ENCODE measurements around the gene AHRR.
A peak's percentile ranks its signal among the peaks of the same experiment; 100 is the strongest.
"Not testable (repeated sequence)": the region's sequence is repeated elsewhere in the genome, so short reads cannot be mapped to it uniquely, and the experiment has no call there.

Gene AHRR

DNA sequence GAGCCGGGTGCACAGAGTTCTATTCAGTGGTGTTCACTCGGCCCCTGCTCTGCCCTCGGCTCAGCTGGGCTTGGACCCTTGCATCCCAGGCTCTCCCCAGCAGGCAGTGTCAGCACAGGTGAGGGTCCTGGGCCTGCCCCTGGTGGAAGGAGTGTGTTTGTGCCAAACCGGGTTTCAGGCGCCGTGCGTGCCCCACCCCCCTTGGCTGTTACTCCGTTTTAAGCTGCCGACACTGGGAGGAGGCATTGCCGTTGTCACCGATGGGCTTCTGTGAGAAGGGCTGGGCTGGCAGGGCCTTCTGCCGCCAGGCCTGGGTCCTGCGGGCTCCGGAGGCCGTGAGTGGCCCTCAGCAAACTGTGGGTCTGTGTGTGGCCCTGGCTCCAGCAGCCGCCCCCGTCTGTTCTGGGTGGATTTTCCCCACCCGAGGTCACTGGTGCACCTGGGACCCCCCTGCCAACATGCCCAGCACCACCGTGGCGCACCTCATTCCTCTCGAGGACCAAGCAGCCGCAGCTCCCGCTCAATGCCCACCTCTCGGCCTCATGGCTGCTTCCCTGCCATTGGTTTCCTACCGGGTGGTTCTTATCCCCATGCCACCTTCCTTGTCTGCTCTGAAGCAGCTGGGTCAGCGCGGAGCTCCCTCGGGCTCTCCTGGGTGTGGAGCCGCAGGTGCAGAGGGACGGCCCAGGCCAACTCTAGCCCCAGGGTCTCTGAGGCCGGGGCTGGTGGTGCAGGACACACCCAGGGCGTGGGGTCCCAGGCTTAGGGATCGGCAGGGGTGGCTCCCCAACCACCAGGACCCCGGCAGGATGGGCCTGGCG is 77.2 kb downstream of the AHRR start:
- peak; percentile 16 to 37 for DNase-seq

DNA sequence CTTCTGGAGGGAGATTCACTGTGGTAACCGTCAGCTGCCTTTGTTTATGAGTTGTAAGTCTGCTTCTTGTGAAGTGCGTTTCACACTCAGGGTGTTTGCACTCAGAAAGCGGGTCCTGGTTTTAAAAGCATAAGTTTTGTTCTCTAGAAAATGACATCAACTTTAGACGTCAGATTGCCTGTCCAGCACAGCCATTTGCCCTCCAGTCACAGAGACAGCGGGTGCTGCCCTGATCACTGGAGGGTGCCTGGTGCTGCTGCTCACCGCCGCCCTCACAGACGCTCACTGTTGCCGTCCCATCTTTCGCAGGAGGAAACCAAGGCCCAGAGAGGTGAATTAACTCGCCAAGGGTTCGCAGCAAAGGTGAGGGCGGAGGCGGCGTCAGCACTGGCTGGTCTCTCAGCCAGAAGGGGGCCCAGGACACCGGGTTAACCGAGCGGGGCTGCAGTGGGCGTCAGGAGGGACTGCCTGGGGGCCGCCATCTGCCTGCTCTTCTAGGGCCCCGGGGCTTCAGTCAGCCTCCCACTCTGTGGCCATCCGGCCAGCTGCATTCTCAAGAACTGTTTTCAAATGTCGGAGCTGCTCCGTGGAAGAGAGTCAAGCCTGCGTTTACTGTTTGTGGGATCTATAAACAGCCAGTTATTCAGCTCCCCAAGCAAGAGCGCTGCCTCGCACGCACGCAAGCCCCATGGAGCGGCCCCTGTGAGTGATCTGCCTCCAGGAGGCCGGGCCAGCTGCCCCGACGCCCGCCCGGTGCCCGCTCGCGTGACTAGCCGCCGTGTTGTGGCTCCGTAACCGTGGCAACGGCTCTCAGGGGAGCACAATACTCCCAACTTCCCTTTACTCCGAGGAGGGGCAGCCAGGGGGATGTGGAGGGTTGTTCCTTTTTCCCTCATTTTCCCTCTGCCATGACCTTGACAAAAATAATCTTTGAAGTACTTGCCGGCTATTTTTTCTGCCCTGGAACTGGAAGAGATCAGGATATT is 78.1 kb downstream of the AHRR start:
- peak; percentile 64 to 75 for DNase-seq

DNA sequence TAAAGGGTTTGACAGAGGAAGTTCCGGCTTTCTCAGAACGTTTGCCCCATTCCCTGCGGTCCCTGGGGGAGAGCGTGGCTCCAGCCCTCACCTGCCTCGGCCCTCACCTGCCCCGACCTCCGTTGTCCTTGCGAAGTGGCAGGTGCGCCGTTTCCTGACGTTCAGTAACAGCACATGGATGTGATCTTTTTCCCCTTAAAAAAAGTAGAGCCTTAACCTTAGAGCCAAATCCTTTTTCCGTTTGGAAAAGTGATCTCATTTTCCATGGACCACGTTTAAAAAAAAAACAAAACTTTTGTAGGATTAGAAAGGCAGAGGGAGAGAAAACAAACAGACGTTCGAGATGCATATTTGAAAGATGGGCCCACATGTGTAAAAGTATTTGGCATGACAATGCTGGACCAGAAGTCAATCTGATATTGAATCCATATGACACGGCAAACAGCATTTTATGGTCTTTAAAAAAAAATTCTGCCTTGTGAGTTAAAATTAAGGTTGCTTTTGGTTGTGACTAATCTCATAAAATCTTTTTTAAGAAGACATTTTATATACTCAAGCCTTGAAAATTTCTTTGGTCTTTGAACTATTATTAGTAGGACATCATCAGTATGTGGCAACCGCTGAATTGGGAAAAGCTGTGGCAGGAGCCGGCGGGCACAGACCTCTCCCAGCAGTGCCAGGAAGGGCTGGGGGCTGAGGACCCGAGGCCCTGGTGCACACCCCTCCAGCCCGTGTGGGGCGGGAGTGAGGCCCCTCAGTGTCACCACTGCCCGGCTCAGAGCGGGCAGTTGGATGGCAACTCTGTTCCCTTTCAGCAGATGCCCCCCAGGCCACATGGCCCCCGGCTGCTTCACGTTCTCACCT is 79.0 kb downstream of the AHRR start:
- peak in 1 of 2 donors; percentile 12 for DNase-seq

DNA sequence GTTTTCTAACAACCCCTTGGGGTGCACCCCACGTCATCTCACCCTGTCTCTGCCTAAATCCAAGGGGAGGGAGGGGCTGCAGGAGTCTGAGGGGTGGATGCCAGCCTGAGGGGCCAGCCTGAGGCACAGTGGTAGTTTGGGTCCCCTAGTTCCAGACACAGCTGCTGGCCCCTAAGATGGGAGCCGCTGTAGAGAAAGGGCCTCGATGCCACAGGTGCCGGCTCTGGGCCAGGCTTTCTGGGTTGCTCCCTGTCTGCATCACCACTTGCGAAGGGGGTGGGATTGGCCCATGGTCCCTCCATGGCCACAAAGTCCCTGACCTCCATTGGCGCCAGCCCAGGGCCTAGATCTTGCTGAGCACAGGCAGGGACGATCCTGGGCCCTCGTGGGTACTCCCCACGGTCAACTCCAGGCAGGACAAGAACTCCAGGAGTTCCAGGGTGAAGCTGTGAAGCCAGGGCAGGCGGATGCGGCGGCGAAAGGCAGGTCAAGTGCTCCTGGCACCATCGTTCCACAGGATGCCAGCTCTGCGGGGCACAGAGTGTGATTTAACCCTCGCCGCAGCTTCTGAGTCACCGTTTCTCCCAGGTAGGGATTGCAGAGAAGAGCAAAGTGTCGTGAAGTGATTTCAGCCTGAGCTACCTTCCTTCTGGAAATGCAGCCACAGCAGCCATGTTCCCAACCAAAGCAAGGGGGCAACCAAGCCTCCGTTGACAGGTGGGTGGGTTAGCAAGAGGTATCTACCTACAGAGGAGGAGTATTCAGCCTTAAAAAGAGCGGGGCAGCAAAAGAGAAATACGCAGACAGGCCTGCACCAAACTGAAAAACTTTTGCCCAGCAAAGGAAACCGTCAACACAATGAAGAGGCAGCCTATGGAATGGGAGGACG is 79.9 kb downstream of the AHRR start:
- peak in 1 of 2 donors; percentile 16 for DNase-seq

DNA sequence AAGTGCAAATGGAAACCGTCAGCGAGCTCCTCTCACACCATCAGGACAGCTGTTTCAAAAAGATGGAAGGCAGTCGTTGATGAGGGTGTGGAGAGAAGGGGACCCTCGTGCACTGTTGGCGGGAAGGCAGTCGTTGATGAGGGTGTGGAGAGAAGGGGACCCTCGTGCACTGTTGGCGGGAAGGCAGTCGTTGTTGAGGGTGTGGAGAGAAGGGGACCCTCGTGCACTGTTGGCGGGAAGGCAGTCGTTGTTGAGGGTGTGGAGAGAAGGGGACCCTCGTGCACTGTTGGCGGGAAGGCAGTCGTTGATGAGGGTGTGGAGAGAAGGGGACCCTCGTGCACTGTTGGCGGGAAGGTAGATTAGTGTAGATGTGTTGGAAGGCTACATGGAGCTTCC is 80.7 kb downstream of the AHRR start:
- DNase-seq: not testable (repeated sequence)

DNA sequence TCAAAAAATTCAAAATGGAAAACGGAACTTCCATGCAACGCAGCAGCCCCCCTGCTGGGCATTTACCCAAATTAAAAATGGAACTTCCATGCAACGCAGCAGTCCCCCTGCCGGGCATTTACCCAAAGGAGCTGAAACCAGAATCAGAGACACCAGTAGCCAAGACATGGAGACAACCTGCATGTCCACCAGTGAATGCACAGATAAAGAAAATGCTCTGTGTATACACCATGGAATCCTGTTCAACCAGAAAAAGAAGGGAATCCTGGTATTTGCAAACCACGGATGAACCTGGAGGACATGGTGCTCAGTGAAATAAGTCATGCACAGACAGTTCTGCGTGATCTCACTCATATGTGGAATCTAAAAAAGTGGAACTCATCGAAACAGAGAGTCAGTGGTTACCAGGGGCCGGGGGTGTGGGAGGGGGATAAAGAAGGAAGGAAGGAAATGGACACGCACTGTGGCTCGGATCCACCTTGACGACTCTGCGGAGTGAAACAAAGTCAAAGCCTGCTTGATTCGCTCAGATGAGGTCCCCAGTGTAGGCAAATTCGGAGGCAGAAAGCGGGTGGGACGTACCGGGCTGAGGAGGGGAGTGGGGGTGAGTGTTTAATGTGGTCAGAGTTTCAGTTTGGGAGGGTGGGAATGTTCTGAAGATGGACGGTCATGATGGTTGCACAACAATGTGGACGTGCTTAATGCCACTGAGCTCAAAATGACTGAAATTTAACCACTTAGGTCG is 81.3 kb downstream of the AHRR start:
- DNase-seq: peak in 1 of 2 donors; percentile 24

DNA sequence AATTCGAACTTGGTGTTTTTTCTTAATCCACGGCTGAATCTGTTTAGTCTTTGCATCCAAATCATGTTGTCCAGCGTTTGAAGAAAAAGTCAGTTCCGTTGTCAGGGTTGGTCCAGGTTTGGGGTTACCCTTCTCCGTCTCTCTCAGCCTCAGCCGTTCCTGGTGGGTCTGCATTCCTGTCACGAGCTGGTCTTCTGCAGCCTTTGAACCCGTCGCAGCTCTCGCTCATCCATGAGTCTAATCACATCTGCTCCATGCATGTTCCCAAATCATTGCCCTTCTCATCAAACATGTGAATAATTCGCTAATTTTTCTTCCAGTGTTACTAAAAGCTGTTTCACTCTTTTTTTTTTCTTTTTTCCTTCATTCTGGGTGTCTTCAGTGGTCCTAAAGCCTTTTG is 82.5 kb downstream of the AHRR start:
- DNase-seq: no peak

DNA sequence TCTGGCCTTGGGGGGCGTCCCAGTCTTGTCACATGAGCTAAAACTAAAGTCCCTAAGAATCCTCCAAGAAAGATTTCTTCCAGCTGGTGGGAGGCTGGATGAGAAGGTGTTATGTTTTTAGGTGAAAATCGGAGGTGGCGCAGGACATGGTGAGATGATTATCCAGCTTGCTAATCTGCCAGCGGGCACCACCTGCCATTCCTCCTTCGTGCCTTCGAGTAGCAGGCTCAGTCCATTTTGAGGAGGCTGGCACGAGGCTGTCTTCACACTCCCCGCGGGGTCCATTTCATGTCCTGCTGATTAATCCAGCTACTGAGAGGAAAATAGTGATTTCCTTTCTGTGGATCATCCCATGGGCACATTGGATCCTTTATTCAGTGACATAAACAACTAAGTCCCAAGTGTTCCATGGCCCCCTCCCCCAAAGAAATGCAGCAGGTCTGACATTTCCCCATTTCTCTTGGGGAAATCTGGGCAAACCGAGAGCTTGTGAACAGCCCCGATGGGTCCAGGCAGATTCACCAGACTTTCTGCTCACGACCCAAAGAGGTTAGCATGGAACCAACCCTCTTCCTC is 83.2 kb downstream of the AHRR start:
- DNase-seq: no peak

DNA sequence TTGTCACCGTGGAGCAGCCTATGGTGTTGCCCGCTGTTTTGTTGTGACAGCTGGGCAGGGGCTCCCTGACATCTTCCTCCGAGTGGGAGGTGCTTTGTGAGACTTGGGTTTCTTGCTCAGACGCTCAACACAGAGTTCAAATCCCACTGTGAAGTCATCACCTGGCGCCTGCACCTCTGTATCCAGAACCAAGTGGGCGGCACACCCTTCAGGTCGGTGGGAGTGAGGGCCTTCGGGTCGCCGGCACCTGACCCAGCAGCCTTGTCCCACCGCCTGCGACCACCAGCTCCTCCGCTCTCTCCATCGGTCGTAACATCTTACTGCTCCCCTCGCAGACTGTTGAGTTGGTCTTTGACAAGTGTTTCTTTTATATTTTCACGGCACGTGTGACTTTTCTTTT is 83.9 kb downstream of the AHRR start:
- no peak for DNase-seq

DNA sequence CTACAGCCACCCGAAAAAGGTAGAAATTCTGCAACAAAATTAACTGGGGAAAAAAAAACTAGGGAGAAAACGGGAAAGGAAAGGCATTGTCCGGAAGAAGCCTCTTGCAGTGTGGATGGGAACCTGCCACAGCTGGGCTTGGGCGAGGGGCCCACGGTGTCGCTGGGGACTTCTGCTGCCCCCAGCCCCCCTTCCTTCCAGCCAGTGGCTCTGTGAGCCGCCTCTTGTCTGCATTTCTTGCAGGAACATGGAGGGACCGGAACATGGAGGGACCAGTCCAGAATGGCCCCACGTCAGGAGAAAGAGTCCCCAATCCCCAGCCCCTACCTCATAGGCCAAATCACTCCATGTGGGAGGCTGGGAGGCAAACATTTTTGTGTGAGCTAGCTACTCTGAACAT is 84.5 kb downstream of the AHRR start:
- DNase-seq: no peak

DNA sequence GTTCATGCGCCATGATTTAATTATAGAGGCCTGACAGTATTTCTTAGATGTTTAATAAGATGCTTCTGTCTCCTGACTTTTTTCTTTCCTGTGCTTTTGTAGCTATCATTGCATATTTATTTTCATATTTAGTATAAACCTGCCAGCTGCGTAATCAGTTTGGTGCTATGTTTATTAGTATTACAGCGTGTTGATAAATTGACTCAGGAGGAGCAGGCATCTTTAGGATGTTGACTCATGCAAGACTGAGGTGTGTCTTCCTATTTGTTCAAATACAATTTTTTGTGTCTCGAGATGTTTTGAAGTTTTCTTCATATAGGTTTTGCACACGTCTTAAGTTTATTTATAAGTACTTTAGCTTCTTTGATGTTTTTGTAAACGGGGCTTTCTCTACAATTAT is 85.5 kb downstream of the AHRR start:
- DNase-seq: no peak

DNA sequence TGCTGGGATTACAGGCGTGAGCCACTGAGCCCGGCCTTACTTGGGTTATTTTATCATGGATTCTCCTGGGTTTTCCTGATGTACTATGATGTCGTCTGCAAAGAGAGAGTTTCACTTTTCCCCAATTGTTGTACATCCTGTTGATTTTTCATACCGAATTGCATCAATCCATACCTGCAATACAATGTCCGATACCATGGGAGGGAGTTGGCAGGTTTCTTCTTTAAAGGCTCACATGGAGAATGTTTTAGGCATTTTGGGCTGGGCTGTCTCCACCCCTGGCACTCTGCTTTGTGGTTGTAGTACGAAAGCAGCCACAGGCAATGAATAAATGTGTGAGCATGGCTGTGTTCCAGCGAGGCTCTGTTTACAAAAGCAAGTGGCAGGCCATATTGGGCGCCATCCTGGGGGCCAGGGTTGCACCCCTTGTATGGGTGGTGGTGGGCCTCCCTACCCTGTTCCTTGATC is 86.3 kb downstream of the AHRR start:
- DNase-seq: no peak

DNA sequence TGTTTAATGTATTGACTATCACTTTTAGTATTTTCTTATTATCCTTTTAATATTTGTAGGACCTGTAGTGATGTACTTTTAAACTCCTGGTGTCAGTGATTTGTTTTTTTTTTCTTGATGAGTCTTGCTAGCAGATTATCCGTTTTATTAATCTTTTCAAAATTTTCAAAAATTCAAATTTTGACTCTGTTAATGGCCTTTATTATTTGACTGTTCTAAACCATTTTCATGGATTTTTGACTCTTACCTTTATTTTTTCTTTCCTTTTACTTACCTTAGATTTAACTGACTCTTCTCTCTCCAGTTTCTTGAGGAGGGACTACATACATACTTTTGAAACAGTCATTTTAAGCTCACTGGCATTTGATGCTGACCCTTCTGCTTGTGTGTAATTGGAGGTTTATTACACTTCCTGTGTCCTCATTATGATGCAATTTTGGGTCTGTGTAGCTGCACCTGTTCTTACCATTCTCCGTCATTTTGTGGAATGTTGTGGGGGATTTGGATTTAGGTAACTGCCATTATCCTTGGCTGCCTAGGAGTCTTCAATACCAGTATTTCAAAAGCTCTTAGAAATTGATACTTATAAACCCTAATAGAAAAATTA is 89.5 kb downstream of the AHRR start:
- no peak for DNase-seq

DNA sequence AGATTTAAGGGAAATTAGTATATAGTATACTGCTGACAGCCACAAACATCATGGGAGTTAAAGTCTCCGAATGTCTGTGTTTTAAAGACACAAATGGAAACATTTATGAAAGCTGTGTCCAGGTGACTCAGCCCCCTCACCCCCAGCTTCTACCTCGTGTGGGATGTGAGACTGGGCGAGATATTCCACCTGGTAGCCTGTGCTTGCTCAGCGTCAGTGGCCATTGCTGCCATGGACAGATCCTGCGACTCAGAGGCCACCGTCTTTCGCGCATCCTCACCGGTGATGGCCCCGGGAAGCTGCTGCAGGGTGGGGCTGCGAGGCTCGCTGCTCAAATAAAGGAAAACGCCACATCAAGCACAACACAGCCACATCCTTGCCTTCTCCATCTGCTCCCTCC is 90.2 kb downstream of the AHRR start:
- peak; percentile 52 to 56 for DNase-seq

DNA sequence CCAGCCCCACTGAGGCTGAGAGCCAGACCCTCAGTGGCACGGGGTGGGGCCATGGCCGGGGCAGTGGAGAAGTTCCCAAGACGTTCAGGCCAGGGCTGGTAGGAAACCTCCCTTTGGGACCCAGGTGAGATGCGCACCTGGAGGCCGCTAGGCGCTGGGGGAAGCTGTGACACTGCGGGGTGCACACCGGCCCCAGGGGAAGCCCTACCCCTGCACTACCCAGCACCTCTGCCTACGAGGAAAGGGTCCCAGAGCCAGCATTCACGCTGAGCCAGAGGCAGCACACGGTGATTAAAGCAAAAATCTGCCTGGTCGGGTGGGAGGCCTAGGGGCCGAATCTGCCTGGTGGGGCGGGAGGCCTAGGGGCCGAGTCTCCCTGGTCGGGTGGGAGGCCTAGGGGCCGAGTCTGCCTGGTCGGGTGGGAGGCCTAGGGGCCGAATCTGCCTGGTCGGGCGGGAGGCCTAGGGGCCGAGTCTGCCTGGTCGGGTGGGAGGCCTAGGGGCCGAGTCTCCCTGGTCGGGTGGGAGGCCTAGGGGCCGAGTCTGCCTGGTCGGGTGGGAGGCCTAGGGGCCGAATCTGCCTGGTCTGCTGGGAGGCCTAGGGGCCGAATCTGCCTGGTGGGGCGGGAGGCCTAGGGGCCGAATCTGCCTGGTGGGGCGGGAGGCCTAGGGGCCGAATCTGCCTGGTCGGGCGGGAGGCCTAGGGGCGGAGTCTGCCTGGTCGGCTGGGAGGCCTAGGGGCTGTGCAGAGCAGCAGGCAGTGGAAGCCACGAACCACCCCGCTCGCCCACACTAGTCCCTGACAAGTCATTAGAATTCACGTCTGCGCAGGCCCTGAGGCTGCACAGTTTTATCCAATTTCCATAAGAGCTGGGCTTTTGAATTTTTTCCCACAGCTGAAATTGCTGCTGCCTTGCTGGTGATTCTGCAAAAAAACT is 93.7 kb downstream of the AHRR start:
- not testable (repeated sequence) for DNase-seq

DNA sequence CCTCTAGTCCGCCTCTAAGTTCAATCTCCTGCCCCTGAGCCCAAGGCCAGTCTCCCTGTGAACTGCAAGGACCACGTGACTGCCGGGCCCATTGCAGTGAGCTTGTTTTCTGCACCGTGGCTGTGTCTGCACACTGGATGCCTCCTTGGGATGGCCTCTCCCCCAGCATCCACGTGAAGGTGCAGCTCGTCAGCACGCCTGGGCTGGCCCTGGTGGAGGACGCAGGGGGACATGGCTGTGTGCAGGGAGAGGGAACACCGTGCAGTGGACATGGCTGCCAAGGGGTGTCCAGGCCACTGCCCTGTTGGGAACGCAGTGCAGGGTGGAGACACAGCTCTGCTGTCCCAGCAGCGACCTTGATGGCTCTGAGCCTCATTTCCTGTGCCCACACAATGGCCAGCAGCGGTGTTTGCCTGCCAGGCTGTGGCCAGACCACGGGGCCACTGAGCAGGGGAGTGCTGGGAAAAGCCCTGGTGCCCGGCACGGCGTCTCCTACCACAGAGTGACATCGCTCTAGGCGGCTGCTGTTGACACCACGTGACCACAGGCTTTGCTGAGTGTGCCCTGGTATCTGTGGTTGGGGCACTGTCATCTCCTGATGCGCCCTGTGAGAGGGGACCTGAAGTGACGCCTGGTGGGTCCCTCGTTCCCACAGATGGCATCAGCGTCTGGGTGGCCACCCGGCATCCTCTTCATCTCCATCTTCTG is 94.6 kb downstream of the AHRR start:
- DNase-seq: no peak

DNA sequence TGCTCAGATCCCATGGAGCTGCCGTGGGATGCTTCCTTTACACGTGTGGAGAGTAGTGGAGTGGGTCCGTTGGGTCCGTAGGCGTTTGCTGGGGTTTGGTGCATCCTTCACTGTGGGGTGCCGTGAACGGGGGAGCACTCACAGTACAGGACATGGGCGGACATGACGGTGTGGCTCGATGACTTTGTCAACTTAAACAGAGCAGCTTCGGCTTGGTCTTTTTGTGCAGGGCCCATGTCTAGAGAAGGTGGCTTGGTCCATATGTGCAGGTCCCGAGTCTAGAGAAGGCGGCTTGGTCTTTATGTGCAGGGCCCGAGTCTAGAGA is 95.1 kb downstream of the AHRR start:
- DNase-seq: no peak

All from stimulated activated CD4-positive, alpha-beta T cell treated with anti-CD3 and anti-CD28 coated beads, Interleukin-2, amount 100 ng/mL, for 24 hours (primary cell).